Duodenal mucosa (tissue), 2 donors: ENCODE measurements around the gene SLC9A4.

ENCODE experiments used
- H3K27ac ChIP-seq: one replicate; pipeline ENCODE4 v1.7.0; 2013; ENCODE audit warnings: low read depth, low read length
- H3K27me3 ChIP-seq, 2 donors: one replicate each; pipeline ENCODE4 v1.7.0; 2013; ENCODE audit warnings: low read length in 2 of 2, control low read depth in 1 of 2; ENCODE audit not compliant: insufficient read depth in 2 of 2, control insufficient read depth in 1 of 2
- H3K36me3 ChIP-seq, 2 donors: one replicate each; pipeline ENCODE4 v1.7.0; 2013; ENCODE audit warnings: low read length in 2 of 2, control low read depth in 1 of 2; ENCODE audit not compliant: insufficient read depth in 2 of 2, control insufficient read depth in 1 of 2
- H3K4me1 ChIP-seq, 2 donors: one replicate each; pipeline ENCODE4 v1.7.0; 2013; ENCODE audit warnings: low read length in 2 of 2, control low read depth in 1 of 2; ENCODE audit not compliant: insufficient read depth in 2 of 2, control insufficient read depth in 1 of 2
- H3K4me3 ChIP-seq, 2 donors: one replicate each; pipeline ENCODE4 v1.7.0; 2013; ENCODE audit warnings: low read length in 2 of 2, low read depth in 1 of 2
- H3K9ac ChIP-seq, 2 donors: one replicate each; pipeline ENCODE4 v1.7.0; 2013; ENCODE audit warnings: low read length in 2 of 2, low read depth in 1 of 2
- H3K9me3 ChIP-seq, 2 donors: one replicate each; pipeline ENCODE4 v1.7.0; 2013; ENCODE audit warnings: low read length in 2 of 2, control low read depth in 1 of 2; ENCODE audit not compliant: control insufficient read depth in 1 of 2

SLC9A4 gene

DNA sequence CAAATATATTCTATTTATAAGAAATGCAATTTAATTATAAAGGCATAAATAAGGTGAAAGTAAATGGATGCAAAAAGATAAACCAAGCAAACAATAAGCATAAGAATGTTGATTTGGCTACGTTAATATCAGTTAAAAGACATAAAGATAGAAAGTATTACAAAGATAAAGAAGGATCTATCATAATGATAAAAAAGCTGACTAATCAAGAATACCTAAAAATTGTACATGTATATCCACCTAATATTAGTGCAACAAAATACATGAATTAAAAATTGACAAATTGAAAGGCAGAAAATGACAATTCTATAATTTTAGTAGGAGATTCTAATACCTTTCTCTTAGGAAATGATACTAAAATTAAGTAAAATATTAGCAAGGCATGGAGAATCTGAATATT, 21.5 kb downstream of the SLC9A4 start:
- H3K27ac ChIP-seq, result no peak overlapping the region
- H3K9ac ChIP-seq, result no peak overlapping the region
- H3K4me3 ChIP-seq, result no peak overlapping the region
- H3K4me1 ChIP-seq, result no peaks in the 10 kb centered on the region
- no peaks in the 10 kb centered on the region for H3K36me3 ChIP-seq
- no peaks in the 10 kb centered on the region for H3K27me3 ChIP-seq
- peaks cover 3 to 4% of the 10 kb centered on the region in 2 donors for H3K9me3 ChIP-seq

DNA sequence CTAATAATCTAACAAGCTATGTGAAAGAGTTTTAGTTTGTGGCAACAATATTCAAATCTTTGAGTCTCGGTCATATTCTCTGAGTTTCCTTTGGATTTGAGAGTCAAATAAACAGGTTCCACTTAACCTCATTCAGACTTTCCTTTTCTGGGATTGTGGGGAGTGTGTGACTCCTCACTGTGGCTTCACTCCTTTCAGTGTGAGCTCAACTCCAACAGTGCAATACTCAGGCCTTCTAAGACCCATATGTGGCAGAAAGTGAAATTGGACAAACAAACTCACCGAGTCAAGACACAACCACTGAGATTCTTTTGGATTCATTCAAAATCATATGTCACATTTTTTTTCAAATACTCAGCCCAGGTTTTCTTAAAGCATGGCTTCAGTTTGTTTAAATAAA, 25.4 kb downstream of the SLC9A4 start:
- peaks cover 0 to 3% of the 10 kb centered on the region in 2 donors for H3K9me3 ChIP-seq
- H3K36me3 ChIP-seq, result no peaks in the 10 kb centered on the region
- no peak overlapping the region for H3K27ac ChIP-seq
- H3K4me1 ChIP-seq, result no peaks in the 10 kb centered on the region
- no peak overlapping the region for H3K9ac ChIP-seq
- no peak overlapping the region for H3K4me3 ChIP-seq
- no peaks in the 10 kb centered on the region for H3K27me3 ChIP-seq

DNA sequence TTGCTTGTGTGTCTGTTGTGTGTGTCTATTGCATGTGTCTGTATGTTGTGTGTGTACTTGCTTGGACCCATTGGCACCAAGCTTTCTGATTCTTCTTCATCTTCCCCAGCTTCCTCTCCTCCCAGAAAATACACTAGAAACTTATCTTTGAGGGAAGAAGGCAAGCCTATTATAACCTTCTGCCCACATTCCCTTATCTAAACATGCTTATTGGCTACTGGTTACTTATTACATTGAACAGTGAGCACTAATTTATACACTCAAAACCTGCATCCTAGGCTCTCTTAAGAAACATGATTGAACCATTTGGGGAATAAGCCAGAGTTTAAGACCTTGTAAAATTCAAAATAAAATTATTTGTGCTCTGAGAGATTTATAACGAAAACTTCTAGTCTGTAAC, 26.5 kb downstream of the SLC9A4 start:
- Histone ChIP-seq H3K9ac (no peak overlapping the region), H3K4me3 (no peak overlapping the region), H3K27me3 (no peaks in the 10 kb centered on the region), H3K4me1 (peaks cover 0 to 3% of the 10 kb centered on the region in 2 donors), H3K27ac (no peak overlapping the region), H3K9me3 (peaks cover 0 to 3% of the 10 kb centered on the region in 2 donors), H3K36me3 (no peaks in the 10 kb centered on the region)

DNA sequence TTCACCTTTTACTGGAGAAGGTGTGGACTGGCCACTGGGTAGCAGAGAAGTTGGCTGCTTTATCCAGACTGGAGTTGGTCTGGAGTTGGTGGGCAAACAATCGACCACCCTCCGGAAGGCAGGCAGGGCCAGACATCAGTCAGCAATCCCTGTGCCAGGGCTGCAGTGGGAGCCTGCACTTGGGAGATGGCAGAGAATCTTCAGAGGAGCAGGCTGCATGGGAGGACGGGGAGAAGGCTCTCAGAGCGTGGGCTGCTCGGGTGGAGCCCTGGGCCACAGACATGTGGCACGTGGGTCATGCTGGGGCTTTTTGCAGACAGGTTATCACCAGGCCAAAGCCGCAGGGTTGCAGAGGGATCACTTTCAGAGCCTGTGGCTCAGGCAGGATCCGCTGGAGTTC, 29.6 kb downstream of the SLC9A4 start:
- Histone ChIP-seq H3K36me3 (no peaks in the 10 kb centered on the region), H3K27me3 (no peaks in the 10 kb centered on the region), H3K4me3 (no peak overlapping the region), H3K27ac (no peak overlapping the region), H3K9me3 (no peaks in the 10 kb centered on the region), H3K4me1 (peaks cover 6 to 9% of the 10 kb centered on the region in 2 donors), H3K9ac (no peak overlapping the region)

DNA sequence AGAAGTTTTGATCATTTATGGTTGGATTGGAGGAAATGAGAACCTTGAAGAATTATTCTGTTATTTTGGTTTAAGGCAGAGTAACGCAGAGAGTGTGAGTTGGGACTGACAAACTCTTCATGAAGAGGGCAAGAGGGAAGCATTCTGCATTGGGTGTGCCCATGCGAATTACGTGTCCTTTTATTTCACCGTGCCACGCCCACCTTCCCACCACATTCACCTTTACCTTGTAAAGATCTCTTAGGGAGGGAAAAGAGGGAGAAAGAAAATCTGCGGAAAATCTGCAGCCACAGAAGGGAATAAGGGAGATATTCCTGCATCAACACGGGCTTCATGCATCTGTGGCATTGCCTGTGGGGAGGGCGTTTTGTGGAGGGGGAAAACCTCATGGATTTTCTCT, 31.8 kb downstream of the SLC9A4 start:
- no peaks in the 10 kb centered on the region for H3K9me3 ChIP-seq
- H3K9ac ChIP-seq, result no peak overlapping the region
- H3K36me3 ChIP-seq, result no peaks in the 10 kb centered on the region
- peaks cover 6 to 9% of the 10 kb centered on the region in 2 donors for H3K4me1 ChIP-seq
- no peaks in the 10 kb centered on the region for H3K27me3 ChIP-seq
- H3K4me3 ChIP-seq, result peak overlapping the region in 1 of 2 donors; percentile 2
- H3K27ac ChIP-seq, result no peak overlapping the region

DNA sequence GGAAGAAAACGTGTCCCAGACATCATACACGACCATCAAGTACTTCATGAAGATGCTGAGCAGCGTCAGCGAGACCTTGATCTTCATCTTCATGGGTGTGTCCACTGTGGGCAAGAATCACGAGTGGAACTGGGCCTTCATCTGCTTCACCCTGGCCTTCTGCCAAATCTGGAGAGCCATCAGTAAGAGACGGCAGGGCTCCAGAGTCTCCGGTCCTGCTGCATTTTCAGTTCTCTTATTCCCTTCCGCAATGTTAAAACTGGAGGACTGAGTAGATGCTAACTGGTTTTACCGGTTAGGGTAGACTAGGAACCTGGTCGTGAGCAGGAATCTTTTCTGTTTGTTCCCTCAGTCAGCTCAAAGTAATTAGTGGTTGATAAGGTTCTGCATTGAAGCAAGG, 32.3 kb downstream of the SLC9A4 start:
- Histone ChIP-seq H3K27ac (no peak overlapping the region), H3K9me3 (no peaks in the 10 kb centered on the region), H3K4me3 (peak overlapping the region in 1 of 2 donors; percentile 2), H3K9ac (no peak overlapping the region), H3K27me3 (no peaks in the 10 kb centered on the region), H3K4me1 (peaks cover 6 to 9% of the 10 kb centered on the region in 2 donors), H3K36me3 (no peaks in the 10 kb centered on the region)

DNA sequence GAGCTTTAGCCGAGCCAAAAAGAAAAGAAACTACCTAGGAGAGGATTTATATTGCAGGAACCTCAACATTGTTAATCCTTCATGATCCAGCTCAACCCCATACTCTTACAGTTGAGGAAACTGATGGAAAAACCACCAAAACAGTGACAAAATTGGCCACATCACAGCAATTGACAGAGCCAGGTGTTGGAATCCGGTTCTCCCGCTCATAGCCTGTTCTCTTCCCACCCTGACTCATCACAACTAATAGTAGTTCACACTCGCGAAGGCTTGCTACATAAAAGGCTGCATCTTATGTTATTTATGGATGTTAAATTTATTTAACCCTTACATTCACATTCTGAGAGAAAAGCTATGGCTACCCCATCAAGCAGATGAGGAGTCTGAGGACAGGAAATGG, 33.7 kb downstream of the SLC9A4 start:
- Histone ChIP-seq H3K9ac (no peak overlapping the region), H3K27ac (no peak overlapping the region), H3K4me3 (no peak overlapping the region), H3K36me3 (no peaks in the 10 kb centered on the region), H3K9me3 (no peaks in the 10 kb centered on the region), H3K27me3 (no peaks in the 10 kb centered on the region), H3K4me1 (peaks cover 6 to 17% of the 10 kb centered on the region in 2 donors)

DNA sequence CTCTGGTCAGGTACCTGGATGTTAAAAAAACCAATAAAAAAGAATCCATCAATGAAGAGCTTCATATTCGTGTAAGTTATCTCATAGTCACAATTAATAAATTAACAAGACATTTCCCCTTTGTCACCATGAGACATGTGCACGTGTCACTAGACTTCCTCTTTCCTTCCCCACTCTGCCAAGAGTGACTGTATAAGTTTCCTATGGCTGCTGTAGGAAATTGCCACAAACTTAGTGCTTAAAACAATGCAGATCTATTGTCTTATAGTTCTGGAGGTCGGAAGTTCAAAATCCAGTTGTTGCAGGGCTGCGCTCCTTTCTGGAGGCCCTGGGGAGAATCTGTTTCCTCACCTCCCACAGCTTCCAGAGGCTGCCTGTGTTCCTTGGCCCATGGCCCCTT, 35.8 kb downstream of the SLC9A4 start:
- Histone ChIP-seq H3K36me3 (no peaks in the 10 kb centered on the region), H3K4me1 (peaks cover 6 to 21% of the 10 kb centered on the region in 2 donors), H3K4me3 (no peak overlapping the region), H3K27ac (no peak overlapping the region), H3K9ac (no peak overlapping the region), H3K27me3 (no peaks in the 10 kb centered on the region), H3K9me3 (no peaks in the 10 kb centered on the region)

DNA sequence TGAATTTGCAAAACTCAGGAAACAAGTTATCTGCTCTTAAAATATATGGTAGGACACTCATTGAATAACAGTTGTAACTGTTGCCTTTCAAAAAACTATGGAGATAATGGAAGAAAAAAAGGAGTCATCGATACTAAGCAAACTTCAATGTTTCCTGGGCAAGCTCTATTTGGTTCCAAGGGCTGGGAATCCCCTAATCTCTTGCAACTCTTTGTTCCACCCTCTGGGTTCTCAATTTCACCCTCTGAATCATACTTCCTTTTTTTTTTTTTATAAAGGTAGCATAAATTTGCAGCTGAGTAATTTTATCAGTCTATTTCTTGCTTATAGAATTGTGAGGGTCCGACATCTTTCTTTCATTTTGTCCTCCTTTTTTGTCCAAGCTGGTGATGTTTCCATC, 36.7 kb downstream of the SLC9A4 start:
- Histone ChIP-seq H3K9ac (no peak overlapping the region), H3K36me3 (no peaks in the 10 kb centered on the region), H3K4me1 (peaks cover 5 to 22% of the 10 kb centered on the region in 2 donors), H3K9me3 (no peaks in the 10 kb centered on the region), H3K27me3 (no peaks in the 10 kb centered on the region), H3K27ac (no peak overlapping the region), H3K4me3 (no peak overlapping the region)

DNA sequence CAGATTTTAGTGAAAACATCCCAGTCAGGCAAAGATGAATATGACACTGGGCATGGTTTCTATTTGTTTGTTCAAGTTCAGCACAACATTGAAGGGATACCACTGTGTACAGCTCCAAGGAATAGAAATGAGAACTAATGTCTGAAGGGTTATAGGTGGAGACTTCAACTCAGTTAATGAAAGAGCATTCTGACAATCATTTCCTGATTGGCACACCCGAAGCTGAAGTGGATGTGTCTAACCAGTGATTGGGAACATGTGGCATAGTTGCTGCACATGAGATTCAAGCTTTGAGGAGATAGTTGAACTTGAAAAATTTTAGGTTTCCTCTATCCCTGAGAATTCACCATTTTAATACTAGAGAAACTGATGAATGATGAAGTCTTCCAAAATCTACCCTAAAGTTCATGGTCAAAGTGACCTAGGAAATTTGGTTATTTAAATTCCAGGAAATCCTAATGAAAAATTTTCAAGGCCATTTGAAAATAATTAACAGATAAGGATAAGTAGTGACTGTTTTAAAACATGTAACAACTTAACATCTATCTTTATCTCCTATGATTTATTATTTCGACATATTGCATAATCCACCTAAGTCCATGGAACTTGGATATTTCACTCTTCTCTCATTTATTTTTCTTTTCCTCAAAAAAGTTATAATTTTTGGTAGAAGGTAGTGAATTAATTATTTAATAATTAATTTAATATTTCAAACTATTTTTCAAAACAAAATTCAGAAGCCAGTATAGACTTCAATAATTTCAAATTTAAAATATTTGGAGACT, 38.0 kb downstream of the SLC9A4 start:
- Histone ChIP-seq H3K4me3 (no peak overlapping the region), H3K27me3 (no peaks in the 10 kb centered on the region), H3K9ac (no peak overlapping the region), H3K36me3 (no peaks in the 10 kb centered on the region), H3K4me1 (peaks cover 0 to 21% of the 10 kb centered on the region in 2 donors), H3K9me3 (no peaks in the 10 kb centered on the region), H3K27ac (no peak overlapping the region)
